Keratinocyte (primary cell): Measurements from ENCODE around the gene RAB32.

Experiments
- CTCF ChIP-seq, 3 experiments: IDR thresholded peaks in 1 of 3; conservative IDR thresholded peaks in 1 of 3; optimal IDR thresholded peaks in 1 of 3; 2 replicates in 2 of 3; 3 replicates in 1 of 3; pipeline versions ENCODE3 to v1.5.1; 2011; ENCODE audit warnings: low read length in 3 of 3, mild to moderate bottlenecking in 3 of 3, moderate library complexity in 2 of 3, control low read depth in 1 of 3, inconsistent platforms in 1 of 3; ENCODE audit not compliant: insufficient read depth in 2 of 3; ENCODE audit errors: extremely low read depth in 1 of 3
- EZH2 ChIP-seq: IDR thresholded peaks from one replicate; pipeline ENCODE4 v1.6.1; 2012; ENCODE audit warnings: inconsistent platforms, mild to moderate bottlenecking, low read length, moderate library complexity

DNA sequence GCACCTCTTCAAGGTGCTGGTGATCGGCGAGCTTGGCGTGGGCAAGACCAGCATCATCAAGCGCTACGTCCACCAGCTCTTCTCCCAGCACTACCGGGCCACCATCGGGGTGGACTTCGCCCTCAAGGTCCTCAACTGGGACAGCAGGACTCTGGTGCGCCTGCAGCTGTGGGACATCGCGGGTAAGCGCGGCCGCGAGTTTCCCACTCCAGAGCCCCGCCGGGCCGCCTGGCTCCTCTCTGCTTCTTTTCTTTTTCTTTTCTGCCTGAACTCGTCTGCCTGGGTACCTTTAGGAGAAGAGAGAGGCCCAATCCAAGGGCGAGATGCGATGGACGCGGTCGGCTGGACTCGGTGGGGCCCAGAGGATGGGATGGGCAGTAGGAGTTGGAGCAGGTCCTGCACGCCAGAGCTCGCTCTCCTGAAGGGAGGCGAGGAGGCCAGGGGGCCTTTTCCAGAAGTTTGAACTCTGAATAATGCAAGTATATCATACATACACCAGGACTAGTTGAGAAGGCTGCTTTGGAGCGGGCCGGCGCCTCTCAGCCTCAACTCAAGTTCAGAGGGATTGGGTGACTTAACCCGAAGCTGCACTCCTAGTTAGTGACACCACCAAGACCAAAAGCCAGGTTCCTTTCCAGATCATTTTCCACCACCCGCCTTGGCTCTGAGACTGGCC is 445 bp downstream of the RAB32 start:
- no peak for TF ChIP-seq CTCF (optimal IDR thresholded peaks at IDR 0.05 in 1 of 3, IDR thresholded peaks at IDR 0.05 in 1 of 3, conservative IDR thresholded peaks at IDR 0.05 in 1 of 3; ENCODE audit: extremely low read depth in 1 of 3, insufficient read depth in 2 of 3, low read length in 3 of 3)
- TF ChIP-seq EZH2 = no peak
